Measurements from ENCODE around the gene PDE11A.

- TF ChIP-seq POLR2AphosphoS5 (IDR thresholded peaks at IDR 0.05) (no peak), POLR2A (IDR thresholded peaks at IDR 0.05; ENCODE audit: low read depth) (no peak), CTCF (IDR thresholded peaks at IDR 0.05) (no peak)
These were observed 586 bp downstream of the PDE11A start for GRCh38 chr2:178072000-178072382.
